Measurements from ENCODE around the gene FUT3. TPM values are rescaled to one million over a fixed set of nuclear protein-coding genes. Genes with fewer than 3 reads are reported as not detected.

FUT3 gene
- total and polyA plus RNA-seq, 2 of the 4 experiments (the other 2 are of a cell fraction) = not detected

GRCh38 chr19:5793188-5793587, 58.1 kb downstream of the FUT3 start:
- Histone ChIP-seq H3K9me3 (ENCODE audit: control insufficient read depth, insufficient read depth, low read length) (no peaks in the 10 kb centered on the region), H2AK5ac (ENCODE audit: low read depth, low read length) (no peak overlapping the region), H2AFZ (replicated peaks; ENCODE audit: low read length, poor library complexity) (no peak overlapping the region), H2AK9ac (replicated peaks; ENCODE audit: low read depth, low read length, poor library complexity) (no peak overlapping the region), H3K27me3 (ENCODE audit: control insufficient read depth, insufficient read depth, low read length) (peaks cover 3% of the 10 kb centered on the region; the same call in 1 of the 2 replicates), H4K8ac (ENCODE audit: low read depth in 2 of 2, low read length in 2 of 2) (no peak overlapping the region), H3K4me3 (ENCODE audit: insufficient read depth, low read depth, low read length) (no peak overlapping the region), H3K23ac (ENCODE audit: low read depth, low read length) (no peak overlapping the region), H3K18ac (ENCODE audit: low read depth, low read length) (no peak overlapping the region), H3K79me1 (ENCODE audit: low read depth in 1 of 2, low read length in 2 of 2) (peaks cover 0 to 11% of the 10 kb centered on the region in 2 experiments; a peak in 2 of 4 replicates), H4K20me1 (ENCODE audit: insufficient read depth, low read length) (peaks cover 7% of the 10 kb centered on the region; the same call in 1 of the 2 replicates), H3K27ac (ENCODE audit: insufficient read depth, low read length) (no peak overlapping the region), H2BK120ac (ENCODE audit: low read depth, low read length) (no peak overlapping the region), H4K5ac (ENCODE audit: low read depth, low read length) (no peak overlapping the region), H3K4me1 (ENCODE audit: control insufficient read depth, insufficient read depth, low read length) (0 out of 2 replicates have a peak, but pooled peaks cover 2% of the 10 kb centered on the region), H3K9ac (ENCODE audit: low read depth, low read length) (no peak overlapping the region), H3K4me2 (ENCODE audit: low read depth, low read length) (no peak overlapping the region), H2BK20ac (ENCODE audit: low read depth, low read length) (no peak overlapping the region), H3K56ac (ENCODE audit: extremely low read depth, insufficient read depth, low read length) (no peak overlapping the region), H2BK5ac (ENCODE audit: low read depth, low read length, poor library complexity, severe bottlenecking) (no peak overlapping the region), H4K91ac (ENCODE audit: insufficient read depth, low read depth, low read length) (no peak overlapping the region), H3K9me1 (ENCODE audit: insufficient read depth, low read length) (0 out of 2 replicates have a peak, but pooled peaks cover 3% of the 10 kb centered on the region), H2BK15ac (ENCODE audit: low read depth, low read length) (no peak overlapping the region), H3K14ac (replicated peaks; ENCODE audit: low read depth, low read length) (no peak overlapping the region), H3K4ac (ENCODE audit: low read depth, low read length) (no peak overlapping the region), H3K36me3 (ENCODE audit: control insufficient read depth, insufficient read depth, low read length) (peaks cover 12% of the 10 kb centered on the region)
- in situ Hi-C loops (cut with MboI; ENCODE audit: low sequenced_read_pairs) (no loop called here), intact Hi-C loops (cut with micrococcal nuclease) (loop anchor here (10.0 kb wide), 1 partner anchor 662 kb away; the partner anchor contains the start of gene SLC25A23), dilution Hi-C loops (cut with HindIII; ENCODE audit: low sequenced_read_pairs, unreplicated experiment) (no loop called here)
- TF ChIP-seq FOS (IDR thresholded peaks at IDR 0.05; ENCODE audit: low read depth, low read length) = no peak
- TF ChIP-seq RAD21 (IDR thresholded peaks at IDR 0.05; ENCODE audit: low read length) = no peak
- TF ChIP-seq NFE2L2 (IDR thresholded peaks at IDR 0.05; ENCODE audit: low read depth, low read length) = no peak
- no peak for TF ChIP-seq SMC3 (IDR thresholded peaks at IDR 0.05; ENCODE audit: low read depth, low read length)
- no peak for TF ChIP-seq USF2 (IDR thresholded peaks at IDR 0.05; ENCODE audit: low read depth, low read length)
- TF ChIP-seq MAZ (IDR thresholded peaks at IDR 0.05; ENCODE audit: borderline replicate concordance, low read depth, low read length) = no peak
- ChIA-PET CTCF (no interaction called here), POLR2A (ENCODE audit: unreplicated experiment) (no interaction called here)
- no TSS peak for BruUV-seq (replicated peaks)
- 100% methylated on average over 1 of the region's 3 CpGs; no CpG with 5 or more reads in 1 of the 2 experiments for WGBS, 2 experiments (ENCODE audit: extremely low coverage in 2 of 2, insufficient read length in 1 of 2)
- DNase-seq (no peak), ATAC-seq (ENCODE audit: low read depth) (no peak)

Other genes with a start within 250 kb of the FUT3 start
- gene SAFB2, start 228.7 kb downstream of the FUT3 start, total RNA-seq (2012; rRNA removed) = 11.8 and 17.8 TPM in 2 replicates
- 26.2 and 28.6 TPM in 2 replicates for gene SAFB2, start 228.7 kb downstream of the FUT3 start, polyA plus RNA-seq (2012; rRNA removed)
- 18.5 and 26.1 TPM in 2 replicates for gene SAFB, start 228.4 kb downstream of the FUT3 start, total RNA-seq (2012; rRNA removed)
- gene SAFB, start 228.4 kb downstream of the FUT3 start, polyA plus RNA-seq (2012; rRNA removed) = 36.6 and 41.2 TPM in 2 replicates
- gene MICOS13, start 170.9 kb downstream of the FUT3 start, total RNA-seq (2012; rRNA removed) = 14.5 and 15.8 TPM in 2 replicates
- gene MICOS13, start 170.9 kb downstream of the FUT3 start, polyA plus RNA-seq (2012; rRNA removed) = 48.9 and 80.2 TPM in 2 replicates
- gene HSD11B1L, start 170.4 kb downstream of the FUT3 start, total RNA-seq (2012; rRNA removed) = 1.9 and 2.2 TPM in 2 replicates
- gene HSD11B1L, start 170.4 kb downstream of the FUT3 start, polyA plus RNA-seq (2012; rRNA removed) = 7.2 and 8.2 TPM in 2 replicates
- gene RPL36, start 161.2 kb downstream of the FUT3 start, total RNA-seq (2012; rRNA removed) = 232 and 251 TPM in 2 replicates
- 757 and 1,037 TPM in 2 replicates for gene RPL36, start 161.2 kb downstream of the FUT3 start, polyA plus RNA-seq (2012; rRNA removed)
- gene LONP1, start 131.3 kb downstream of the FUT3 start, total RNA-seq (2012; rRNA removed) = 64.2 and 70.3 TPM in 2 replicates
- 90.9 and 93.2 TPM in 2 replicates for gene LONP1, start 131.3 kb downstream of the FUT3 start, polyA plus RNA-seq (2012; rRNA removed)
- not detected in 2 replicates for gene CATSPERD, start 130.8 kb downstream of the FUT3 start, total RNA-seq (2012; rRNA removed)
- not detected in 2 replicates for gene CATSPERD, start 130.8 kb downstream of the FUT3 start, polyA plus RNA-seq (2012; rRNA removed)
- 0.28 TPM in 1 of 2 replicates, not detected in the other for gene PRR22, start 66.7 kb downstream of the FUT3 start, total RNA-seq (2012; rRNA removed)
- 0.92 and 1.6 TPM in 2 replicates for gene PRR22, start 66.7 kb downstream of the FUT3 start, polyA plus RNA-seq (2012; rRNA removed)
- gene DUS3L, start 60.3 kb downstream of the FUT3 start, total RNA-seq (2012; rRNA removed) = 12.4 and 14.2 TPM in 2 replicates
- 21.3 and 25.6 TPM in 2 replicates for gene DUS3L, start 60.3 kb downstream of the FUT3 start, polyA plus RNA-seq (2012; rRNA removed)
- gene NRTN, start 46.4 kb downstream of the FUT3 start, total RNA-seq (2012; rRNA removed) = 0.18 TPM in 1 of 2 replicates, not detected in the other
- 0.17 and 0.37 TPM in 2 replicates for gene NRTN, start 46.4 kb downstream of the FUT3 start, polyA plus RNA-seq (2012; rRNA removed)
- not detected in 2 replicates for gene FUT6, start 11.7 kb downstream of the FUT3 start, total RNA-seq (2012; rRNA removed)
- gene FUT6, start 11.7 kb downstream of the FUT3 start, polyA plus RNA-seq (2012; rRNA removed) = not detected in 2 replicates
- not detected in 2 replicates for gene FUT5, start 19.1 kb upstream of the FUT3 start, total RNA-seq (2012; rRNA removed)
- not detected in 2 replicates for gene FUT5, start 19.1 kb upstream of the FUT3 start, polyA plus RNA-seq (2012; rRNA removed)
- 297 and 375 TPM in 2 replicates for gene NDUFA11, start 52.3 kb upstream of the FUT3 start, total RNA-seq (2012; rRNA removed)
- gene NDUFA11, start 52.3 kb upstream of the FUT3 start, polyA plus RNA-seq (2012; rRNA removed) = 1,140 and 1,276 TPM in 2 replicates
- 1.4 and 1.7 TPM in 2 replicates for gene VMAC, start 53.4 kb upstream of the FUT3 start, total RNA-seq (2012; rRNA removed)
- 3.1 TPM in 2 replicates for gene VMAC, start 53.4 kb upstream of the FUT3 start, polyA plus RNA-seq (2012; rRNA removed)
- gene CAPS, start 62.8 kb upstream of the FUT3 start, total RNA-seq (2012; rRNA removed) = 0.54 and 1.4 TPM in 2 replicates
- 4.9 and 5.6 TPM in 2 replicates for gene CAPS, start 62.8 kb upstream of the FUT3 start, polyA plus RNA-seq (2012; rRNA removed)
- gene RANBP3, start 126.7 kb upstream of the FUT3 start, total RNA-seq (2012; rRNA removed) = 42.5 and 46.7 TPM in 2 replicates
- gene RANBP3, start 126.7 kb upstream of the FUT3 start, polyA plus RNA-seq (2012; rRNA removed) = 111 and 165 TPM in 2 replicates